ENCODE data around the gene GPX1.
A peak's percentile ranks its signal among the peaks of the same experiment; 100 is the strongest.

GPX1 gene

DNA sequence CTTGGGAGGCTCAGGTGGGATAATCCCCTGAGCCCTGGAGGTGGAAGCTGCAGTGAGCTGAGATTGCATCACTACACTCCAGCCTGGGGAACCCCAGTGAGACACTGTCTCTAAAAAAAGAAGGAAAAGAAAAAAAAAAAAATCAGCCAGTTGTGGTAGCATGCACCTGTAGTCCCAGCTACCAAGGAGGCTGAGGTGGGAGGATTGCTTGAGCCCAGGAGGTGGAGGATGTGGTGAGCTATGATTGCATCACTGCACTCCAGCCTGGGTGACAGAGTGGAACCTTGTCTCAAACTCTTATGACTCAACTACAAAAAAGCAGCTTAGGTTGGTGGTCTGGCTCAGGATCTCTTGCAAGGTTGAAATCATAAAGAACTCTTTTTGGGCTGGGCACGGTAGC lies 19.3 kb upstream of the GPX1 start:
- TF ChIP-seq, protein P1, sequence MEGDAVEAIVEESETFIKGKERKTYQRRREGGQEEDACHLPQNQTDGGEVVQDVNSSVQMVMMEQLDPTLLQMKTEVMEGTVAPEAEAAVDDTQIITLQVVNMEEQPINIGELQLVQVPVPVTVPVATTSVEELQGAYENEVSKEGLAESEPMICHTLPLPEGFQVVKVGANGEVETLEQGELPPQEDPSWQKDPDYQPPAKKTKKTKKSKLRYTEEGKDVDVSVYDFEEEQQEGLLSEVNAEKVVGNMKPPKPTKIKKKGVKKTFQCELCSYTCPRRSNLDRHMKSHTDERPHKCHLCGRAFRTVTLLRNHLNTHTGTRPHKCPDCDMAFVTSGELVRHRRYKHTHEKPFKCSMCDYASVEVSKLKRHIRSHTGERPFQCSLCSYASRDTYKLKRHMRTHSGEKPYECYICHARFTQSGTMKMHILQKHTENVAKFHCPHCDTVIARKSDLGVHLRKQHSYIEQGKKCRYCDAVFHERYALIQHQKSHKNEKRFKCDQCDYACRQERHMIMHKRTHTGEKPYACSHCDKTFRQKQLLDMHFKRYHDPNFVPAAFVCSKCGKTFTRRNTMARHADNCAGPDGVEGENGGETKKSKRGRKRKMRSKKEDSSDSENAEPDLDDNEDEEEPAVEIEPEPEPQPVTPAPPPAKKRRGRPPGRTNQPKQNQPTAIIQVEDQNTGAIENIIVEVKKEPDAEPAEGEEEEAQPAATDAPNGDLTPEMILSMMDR (IDR thresholded peaks at IDR 0.05), result no peak
- no peak for TF ChIP-seq ZFX (IDR thresholded peaks at IDR 0.05; ENCODE audit: borderline replicate concordance)
- no peak overlapping the region for H3K27ac ChIP-seq

DNA sequence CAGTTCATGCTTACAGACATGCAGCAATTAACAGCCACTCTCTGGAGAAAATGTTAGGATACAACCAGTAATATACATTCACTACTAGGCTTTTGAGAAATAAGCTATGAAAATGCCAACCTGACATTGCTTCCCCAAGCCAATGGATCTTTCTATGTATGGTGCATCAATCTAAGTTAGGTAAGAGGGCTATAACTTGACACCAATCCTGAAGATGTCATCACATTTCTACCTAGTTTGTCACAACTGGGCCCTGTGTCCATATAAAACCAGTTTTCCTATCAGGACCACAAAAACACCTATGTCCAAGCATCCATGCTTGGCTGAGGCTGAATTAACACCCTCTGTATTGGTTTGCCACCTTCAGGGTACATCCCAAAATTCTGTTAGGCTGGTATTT lies 13.8 kb upstream of the GPX1 start:
- no peak overlapping the region for H3K27ac ChIP-seq
- no peak for TF ChIP-seq ZFX (IDR thresholded peaks at IDR 0.05; ENCODE audit: borderline replicate concordance)
- TF ChIP-seq, protein P1 (IDR thresholded peaks at IDR 0.05), result no peak

DNA sequence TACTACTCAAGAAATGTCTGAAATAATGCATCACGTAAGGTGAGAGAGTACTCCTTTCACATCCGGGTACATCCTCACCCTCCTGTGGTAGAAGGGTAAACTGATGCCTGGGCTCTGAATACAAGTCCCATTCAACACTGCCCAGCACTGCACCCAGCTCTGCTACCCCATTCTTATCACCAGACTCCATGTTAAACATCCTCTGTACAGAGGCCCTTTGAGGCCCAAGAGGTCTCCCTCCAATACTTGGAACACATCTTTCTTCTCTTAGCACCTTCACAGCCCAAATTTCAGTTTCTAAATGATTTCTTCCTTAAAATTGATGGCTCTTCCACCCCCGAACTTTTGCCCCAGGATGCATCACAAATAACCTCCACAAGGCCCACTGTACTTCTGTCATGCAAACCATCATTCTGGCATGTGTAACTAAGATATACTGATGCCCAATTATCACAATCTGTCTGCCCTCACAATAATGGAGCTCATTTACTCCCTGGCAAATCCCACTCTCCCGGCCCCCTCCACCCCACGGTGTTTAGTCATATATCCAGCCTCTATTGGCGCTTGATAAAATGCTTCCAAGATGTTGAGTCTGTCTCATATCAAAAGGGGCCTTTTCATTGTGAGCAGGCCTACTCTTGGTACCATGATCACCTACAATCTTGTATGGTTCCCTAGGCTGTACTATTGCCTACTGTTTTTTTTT lies 12.6 kb upstream of the GPX1 start:
- TF ChIP-seq, protein P1 (IDR thresholded peaks at IDR 0.05), result no peak
- TF ChIP-seq ZFX (IDR thresholded peaks at IDR 0.05; ENCODE audit: borderline replicate concordance), result no peak
- H3K27ac ChIP-seq, result no peak overlapping the region

DNA sequence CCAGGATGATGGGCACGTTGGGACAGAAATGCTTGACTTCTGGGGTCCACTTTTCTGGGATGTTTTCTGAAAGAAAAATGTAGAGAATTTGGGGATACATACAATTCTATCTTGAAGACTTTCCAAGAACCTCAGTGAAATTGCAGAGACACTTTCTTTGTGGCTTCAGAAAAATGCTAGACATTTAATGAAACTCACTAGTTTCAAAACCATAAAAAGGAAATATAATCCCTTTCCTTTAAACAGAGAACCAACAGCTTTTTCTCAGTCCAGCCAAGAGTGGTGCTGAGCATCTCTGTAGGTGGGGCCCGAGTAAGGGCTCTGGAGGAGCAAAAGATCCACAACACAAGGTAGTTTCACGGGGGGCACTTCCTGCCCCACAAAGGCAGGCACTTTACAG lies 4.4 kb upstream of the GPX1 start:
- H3K27ac ChIP-seq, result no peak overlapping the region
- TF ChIP-seq, protein P1 (IDR thresholded peaks at IDR 0.05), result no peak
- no peak for TF ChIP-seq ZFX (IDR thresholded peaks at IDR 0.05; ENCODE audit: borderline replicate concordance)

DNA sequence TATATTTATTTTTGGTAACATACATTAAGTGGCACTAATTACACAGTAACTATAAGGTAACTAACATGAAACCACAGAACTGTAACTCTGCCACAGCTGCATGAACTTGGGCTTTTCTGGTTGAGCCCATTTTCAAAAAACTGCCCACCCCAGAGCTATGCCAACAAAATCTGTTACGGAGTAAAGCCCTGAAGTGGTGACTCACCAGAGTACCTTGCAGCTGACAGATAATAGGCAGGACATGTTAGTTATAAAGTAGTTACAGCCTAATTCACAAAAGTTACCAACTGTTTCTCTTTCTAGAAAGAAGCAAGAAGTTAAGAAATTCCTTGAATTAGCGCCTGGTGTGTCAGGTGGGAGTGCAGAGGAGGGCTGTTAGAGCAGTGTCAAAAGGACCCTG lies 1.5 kb upstream of the GPX1 start:
- H3K27ac ChIP-seq, result peak overlapping the region; percentile 97
- TF ChIP-seq, protein P1 (IDR thresholded peaks at IDR 0.05), result no peak
- no peak for TF ChIP-seq ZFX (IDR thresholded peaks at IDR 0.05; ENCODE audit: borderline replicate concordance)

DNA sequence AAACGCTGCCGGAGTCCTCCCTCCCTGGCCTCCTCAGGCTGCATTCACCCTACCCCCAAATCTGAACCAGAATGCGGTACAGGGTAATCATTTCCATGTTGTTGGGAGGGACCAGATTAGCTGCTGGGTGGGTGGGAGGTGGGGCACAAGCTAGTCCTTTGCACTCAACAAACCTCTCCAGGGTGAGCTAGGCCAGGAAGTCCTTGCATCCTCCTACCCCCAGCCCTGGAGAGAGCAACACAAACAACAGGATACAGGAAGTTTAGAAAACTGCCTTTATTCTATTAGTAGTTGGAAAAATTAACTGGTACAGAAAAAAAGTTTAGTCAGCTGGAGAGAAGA lies 702 bp upstream of the GPX1 start:
- TF ChIP-seq, protein P1 (IDR thresholded peaks at IDR 0.05), result no peak
- no peak for TF ChIP-seq ZFX (IDR thresholded peaks at IDR 0.05; ENCODE audit: borderline replicate concordance)
- H3K27ac ChIP-seq, result peak overlapping the region; percentile 97

DNA sequence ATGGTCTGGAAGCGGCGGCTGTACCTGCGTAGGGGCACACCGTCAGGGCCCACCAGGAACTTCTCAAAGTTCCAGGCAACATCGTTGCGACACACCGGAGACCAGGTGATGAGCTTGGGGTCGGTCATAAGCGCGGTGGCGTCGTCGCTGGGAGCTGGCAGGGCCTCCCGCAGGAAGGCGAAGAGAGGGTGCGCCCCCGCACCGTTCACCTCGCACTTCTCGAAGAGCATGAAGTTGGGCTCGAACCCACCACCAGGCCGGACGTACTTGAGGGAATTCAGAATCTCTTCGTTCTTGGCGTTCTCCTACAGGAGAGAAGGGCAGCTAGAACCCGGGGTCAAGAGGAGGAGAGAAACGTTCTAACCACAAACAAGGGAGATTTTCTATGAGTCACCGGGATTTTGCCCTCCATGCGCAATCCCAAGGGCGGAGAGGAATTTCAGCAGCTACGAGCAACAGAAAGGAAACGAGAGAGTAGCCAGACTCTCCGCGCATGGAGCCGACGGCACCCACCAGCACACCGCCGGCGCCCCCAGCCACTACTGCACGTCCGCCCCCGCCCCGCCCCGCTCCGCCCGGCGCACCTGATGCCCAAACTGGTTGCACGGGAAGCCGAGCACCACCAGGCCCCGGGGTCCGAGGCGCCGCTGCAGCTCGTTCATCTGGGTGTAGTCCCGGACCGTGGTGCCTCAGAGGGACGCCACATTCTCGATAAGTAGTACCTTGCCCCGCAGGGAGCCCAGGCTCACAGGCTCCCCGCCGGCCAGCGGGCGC lies 523 bp downstream of the GPX1 start:
- H3K27ac ChIP-seq, result peak overlapping the region; percentile 97

DNA sequence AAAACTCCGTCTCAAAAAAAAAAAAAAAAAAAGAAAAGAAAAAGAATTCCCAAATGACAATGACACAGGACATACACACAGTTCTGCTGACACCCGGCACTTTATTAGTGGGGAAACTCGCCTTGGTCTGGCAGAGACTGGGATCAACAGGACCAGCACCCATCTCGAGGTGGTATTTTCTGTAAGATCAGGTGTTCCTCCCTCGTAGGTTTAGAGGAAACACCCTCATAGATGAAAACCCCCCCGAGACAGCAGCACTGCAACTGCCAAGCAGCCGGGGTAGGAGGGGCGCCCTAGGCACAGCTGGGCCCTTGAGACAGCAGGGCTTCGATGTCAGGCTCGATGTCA lies 1.1 kb downstream of the GPX1 start:
- H3K27ac ChIP-seq, result peak overlapping the region; percentile 97
